Raji (cell line): ENCODE measurements around the gene ZNHIT2.

ENCODE experiments used
- POLR2A ChIP-seq: IDR thresholded peaks from 2 replicates; pipeline ENCODE4 v1.6.1; 2011; ENCODE audit warnings: low read depth, low read length, control low read depth; ENCODE audit not compliant: insufficient read depth

The ZNHIT2 gene

GRCh38 chr11:65083834-65084597 lies 33.5 kb downstream of the ZNHIT2 start, which contains the start of the genes CDCA5 and ZFPL1:
TSS of gene CDCA5 (minus strand) at chr11:65084040. CDS start at chr11:65083978, 62 bp downstream.
TSS of gene ZFPL1 (plus strand) at chr11:65084222. CDS start at chr11:65084699, 477 bp downstream.
- TF ChIP-seq POLR2A, result peak; percentile 83

DNA sequence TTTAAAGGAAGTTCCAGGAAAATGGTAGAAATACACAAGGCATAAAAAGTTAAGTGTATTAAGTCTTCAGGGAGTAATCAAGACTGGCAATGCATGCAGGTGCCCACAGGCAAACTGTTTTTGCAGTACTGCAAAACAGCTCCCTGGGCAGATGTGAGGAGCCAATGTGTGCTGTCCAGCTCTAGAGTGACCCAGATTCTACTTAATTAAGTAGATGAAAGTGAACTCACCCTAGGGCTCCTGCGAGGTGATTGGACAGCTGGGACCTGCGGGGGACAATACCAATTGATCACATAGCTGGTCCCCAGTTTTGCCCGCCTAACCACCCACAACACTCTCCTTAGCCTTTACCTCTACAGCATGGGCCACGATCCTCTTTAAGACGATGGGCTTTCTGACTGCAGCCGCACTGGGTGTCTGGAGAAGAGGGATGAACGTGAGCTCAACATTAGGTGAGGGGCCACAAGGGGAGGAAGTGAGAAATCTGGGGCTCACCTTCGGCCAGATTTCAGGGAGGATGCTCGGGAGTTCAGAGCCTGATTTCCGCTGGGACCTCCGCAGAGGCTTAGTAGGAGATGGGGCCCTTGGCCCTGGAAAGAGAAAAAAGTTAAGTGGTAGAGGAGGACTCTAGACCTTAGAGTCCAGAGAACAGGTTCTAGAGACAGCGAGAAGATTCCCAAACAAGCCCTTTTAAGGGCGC lies 34.2 kb downstream of the ZNHIT2 start:
- TF ChIP-seq POLR2A, result no peak

DNA sequence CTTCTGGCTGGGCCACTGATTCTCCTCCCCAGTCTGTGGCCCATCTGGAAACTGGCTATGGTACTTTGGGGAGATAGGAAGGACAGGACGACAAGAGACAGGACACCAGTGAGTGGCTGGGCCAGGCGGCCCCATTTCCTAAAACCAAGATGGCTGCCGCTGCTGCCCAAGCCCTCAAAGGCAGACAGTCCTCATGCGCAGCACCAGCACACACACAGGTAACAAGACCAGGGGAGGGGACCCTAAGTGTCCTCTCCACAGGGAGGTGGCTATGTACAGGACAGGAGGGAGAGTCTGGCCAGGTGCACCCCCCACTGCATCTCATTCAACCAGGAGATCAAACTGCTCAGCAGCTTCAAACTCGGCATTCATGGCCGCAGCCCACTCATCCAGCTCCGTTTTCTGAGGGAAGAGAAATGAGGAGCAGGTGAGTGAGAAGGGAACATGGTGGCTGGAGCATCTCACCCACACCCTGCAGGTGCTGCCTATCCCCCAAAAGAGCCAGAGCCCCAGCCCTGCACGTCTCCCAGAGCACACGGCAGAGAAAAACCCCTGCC lies 38.6 kb downstream of the ZNHIT2 start:
- TF ChIP-seq POLR2A, result no peak

GRCh38 chr11:65078151-65078550 lies 39.4 kb downstream of the ZNHIT2 start:
- 0 out of 2 replicates have a peak, but pooled peaks have one; percentile 15 for TF ChIP-seq POLR2A

DNA sequence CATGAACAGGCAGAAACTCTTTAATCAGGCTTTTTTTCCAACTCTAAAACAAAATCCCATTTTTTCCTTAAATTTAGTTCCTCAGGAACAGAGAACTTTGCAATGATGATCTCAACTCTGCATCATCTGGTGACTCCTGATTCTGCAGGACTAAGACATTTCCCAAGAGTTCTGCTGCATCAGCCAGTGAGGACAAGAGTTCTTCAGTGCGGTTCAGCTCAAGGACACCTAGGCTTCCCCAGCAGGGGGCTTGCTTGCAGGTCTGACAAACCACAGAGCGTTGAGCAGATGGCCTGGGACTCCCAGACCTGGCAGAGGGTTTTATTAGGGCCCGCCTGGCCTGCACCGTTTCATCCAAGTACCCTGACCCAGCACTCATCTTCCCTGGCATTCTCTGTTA lies 40.0 kb downstream of the ZNHIT2 start:
- no peak for TF ChIP-seq POLR2A

- TF ChIP-seq POLR2A, result no peak
These were observed 44.9 kb downstream of the ZNHIT2 start for GRCh38 chr11:65072631-65072966.

GRCh38 chr11:65071907-65072630 lies 45.4 kb downstream of the ZNHIT2 start:
- peak; percentile 38; the same call in 1 of the 2 replicates for TF ChIP-seq POLR2A

- no peak for TF ChIP-seq POLR2A
These were observed 48.3 kb downstream of the ZNHIT2 start for GRCh38 chr11:65069217-65069616.

GRCh38 chr11:65067446-65067845 lies 50.1 kb downstream of the ZNHIT2 start:
- TF ChIP-seq POLR2A, result no peak

DNA sequence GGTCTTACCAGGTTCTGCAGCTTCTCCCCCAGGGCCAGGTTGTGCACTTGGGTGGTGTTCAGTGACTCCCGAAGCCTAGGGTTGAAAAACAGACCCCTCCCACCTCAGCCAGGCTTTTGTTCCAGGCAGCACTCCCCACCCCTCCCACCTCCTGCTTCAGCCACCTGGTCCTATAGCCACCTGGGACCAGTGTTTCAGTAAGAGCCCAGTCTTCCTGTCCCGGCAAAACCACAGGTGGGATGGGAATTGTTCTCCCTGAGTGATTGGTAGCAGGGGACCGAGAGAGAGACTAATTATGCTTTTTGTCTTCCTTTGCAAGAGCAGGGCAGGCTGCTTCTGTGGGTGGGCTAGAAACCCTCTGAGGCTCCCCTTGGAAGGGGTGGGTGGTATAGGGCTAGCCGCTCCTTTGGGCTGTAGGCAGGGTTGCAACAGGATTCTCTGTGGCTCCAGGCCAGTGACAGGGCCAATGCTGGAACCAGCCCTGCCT lies 50.7 kb downstream of the ZNHIT2 start:
- no peak for TF ChIP-seq POLR2A
